Small intestine (tissue), 7 donors: ENCODE measurements around the gene NRIP1. TPM values are rescaled to one million over a fixed set of nuclear protein-coding genes. Genes with fewer than 3 reads are reported as not detected.

Source experiments
- DNase-seq, 2 donors: peaks; one replicate each; pipeline versions ENCODE4 v3.0.0 to v3.0.0-alpha.2; 2013
- FAIRE-seq: peaks from 2 replicates; lab custom pipeline; 2012; peaks lifted over from hg19 to GRCh38; lab: Jason Lieb, UNC
- H3K27ac ChIP-seq, 3 donors: one replicate each; pipeline ENCODE4 v1.5.1; 2013; ENCODE audit warnings: low read length in 2 of 3, mild to moderate bottlenecking in 2 of 3, control low read depth in 1 of 3, inconsistent platforms in 1 of 3, low read depth in 1 of 3, moderate library complexity in 1 of 3
- H3K27me3 ChIP-seq, 3 donors: one replicate each; pipeline ENCODE4 v1.6.1; 2013; ENCODE audit warnings: low read length in 3 of 3, inconsistent platforms in 1 of 3; ENCODE audit not compliant: control insufficient read depth in 3 of 3, insufficient read depth in 3 of 3
- H3K36me3 ChIP-seq, 3 donors: one replicate each; pipeline ENCODE4 v1.6.1; 2013; ENCODE audit warnings: low read length in 3 of 3, inconsistent platforms in 1 of 3, low read depth in 1 of 3, mild to moderate bottlenecking in 1 of 3, moderate library complexity in 1 of 3; ENCODE audit not compliant: control insufficient read depth in 3 of 3, insufficient read depth in 2 of 3
- H3K4me1 ChIP-seq, 3 donors: one replicate each; pipeline ENCODE4 v1.6.1; 2013; ENCODE audit warnings: low read length in 2 of 3, inconsistent platforms in 1 of 3, low read depth in 1 of 3, mild to moderate bottlenecking in 1 of 3, moderate library complexity in 1 of 3; ENCODE audit not compliant: control insufficient read depth in 3 of 3, insufficient read depth in 2 of 3
- H3K4me3 ChIP-seq, 3 donors: one replicate each; pipeline ENCODE4 v1.5.1; 2013; ENCODE audit warnings: low read length in 3 of 3, control low read depth in 1 of 3, inconsistent platforms in 1 of 3, low read depth in 1 of 3, mild to moderate bottlenecking in 1 of 3, moderate library complexity in 1 of 3
- H3K9me3 ChIP-seq, 2 donors: one replicate each; pipeline ENCODE4 v1.6.1; 2013; ENCODE audit warnings: low read depth in 1 of 2, low read length in 1 of 2; ENCODE audit not compliant: control insufficient read depth in 2 of 2, insufficient read depth in 1 of 2
- WGBS, 3 donors: extraction: QIAGEN DNeasy Blood & Tissue Kit; methylation state at CpG; one replicate each; pipeline ENCODE4 v1.1.7; 2013; 5-methylcytosine and 5-hydroxymethylcytosine counted together
- polyA plus RNA-seq, 4 donors: library from polyadenylated mRNA; stranded (reverse) in 3 of 4; unstranded in 1 of 4; fragments of 200-250 nt in 3 of 4; fragments of 120-200 nt in 1 of 4; gene quantifications; one replicate each; pipeline versions ENCODE4 v1.2.1 to v1.2.3, GENCODE V29; 2013
- donor health status: healthy with polysubstance abuse.
- donor health status: control.
- donor health status: control.
- donor health status: Bipolar disorder and iron deficiency.
- donor health status: healthy.

The NRIP1 gene
- polyA plus RNA-seq, 4 donors = 10.0 to 47.0 (median 14.0) TPM

GRCh38 chr21:15022608-15023261 lies 42.1 kb downstream of the NRIP1 start:
- FAIRE-seq = no peak
- Histone ChIP-seq H3K4me1 (no peaks in the 10 kb centered on the region), H3K4me3 (no peak overlapping the region), H3K27ac (no peak overlapping the region), H3K27me3 (no peaks in the 10 kb centered on the region), H3K9me3 (no peaks in the 10 kb centered on the region), H3K36me3 (peaks cover 0 to 2% (median 1%) of the 10 kb centered on the region in 3 donors)
- WGBS, 3 donors = 82 to 83% (median 83%) methylated on average over 6 of the region's 6 CpGs
- no peak for DNase-seq

GRCh38 chr21:15020797-15021196 lies 44.0 kb downstream of the NRIP1 start:
- DNase-seq (no peak), FAIRE-seq (no peak)
- Histone ChIP-seq H3K27ac (no peak overlapping the region), H3K27me3 (no peaks in the 10 kb centered on the region), H3K4me3 (no peak overlapping the region), H3K36me3 (peaks cover 0 to 2% (median 1%) of the 10 kb centered on the region in 3 donors), H3K4me1 (no peaks in the 10 kb centered on the region), H3K9me3 (no peaks in the 10 kb centered on the region)

DNA sequence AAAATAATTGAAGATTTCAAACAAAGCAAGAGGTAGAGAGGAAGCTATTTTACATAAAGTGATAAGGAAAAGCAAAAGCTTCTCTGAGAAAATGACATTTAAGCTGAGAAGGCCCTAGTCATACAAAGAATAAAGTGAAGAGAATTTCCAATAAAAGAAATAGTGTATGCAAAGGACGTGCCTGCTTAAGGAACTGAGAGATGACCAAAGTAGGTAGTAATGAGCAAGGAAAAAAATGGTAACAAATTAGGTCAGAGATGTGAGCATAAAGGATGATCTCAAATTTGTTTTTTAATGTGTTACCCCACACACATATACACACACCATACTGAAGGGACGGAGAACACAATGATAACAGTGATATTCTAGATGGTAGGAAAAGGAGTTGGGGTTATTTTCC lies 46.4 kb downstream of the NRIP1 start:
- WGBS, 3 donors = 72 to 88% (median 81%) methylated on average over 2 of the region's 2 CpGs
- no peak for FAIRE-seq

GRCh38 chr21:15015622-15016471 lies 49.0 kb downstream of the NRIP1 start:
- Histone ChIP-seq H3K4me3 (no peak overlapping the region), H3K27ac (no peak overlapping the region), H3K36me3 (peaks cover 0 to 7% (median 0%) of the 10 kb centered on the region in 3 donors), H3K9me3 (no peaks in the 10 kb centered on the region), H3K4me1 (no peaks in the 10 kb centered on the region), H3K27me3 (no peaks in the 10 kb centered on the region)
- DNase-seq (no peak), FAIRE-seq (peak; percentile 68)
- WGBS, 3 donors = 75 to 84% (median 77%) methylated on average over 5 of the region's 5 CpGs

More for the DNA sequence above, 46.4 kb downstream of the NRIP1 start:
- H3K9me3 ChIP-seq = no peaks in the 10 kb centered on the region
- no peaks in the 10 kb centered on the region for H3K4me1 ChIP-seq
- no peak overlapping the region for H3K4me3 ChIP-seq
- no peak for DNase-seq
- no peaks in the 10 kb centered on the region for H3K27me3 ChIP-seq
- H3K27ac ChIP-seq = no peak overlapping the region
- H3K36me3 ChIP-seq = peaks cover 0 to 1% (median 0%) of the 10 kb centered on the region in 3 donors

DNA sequence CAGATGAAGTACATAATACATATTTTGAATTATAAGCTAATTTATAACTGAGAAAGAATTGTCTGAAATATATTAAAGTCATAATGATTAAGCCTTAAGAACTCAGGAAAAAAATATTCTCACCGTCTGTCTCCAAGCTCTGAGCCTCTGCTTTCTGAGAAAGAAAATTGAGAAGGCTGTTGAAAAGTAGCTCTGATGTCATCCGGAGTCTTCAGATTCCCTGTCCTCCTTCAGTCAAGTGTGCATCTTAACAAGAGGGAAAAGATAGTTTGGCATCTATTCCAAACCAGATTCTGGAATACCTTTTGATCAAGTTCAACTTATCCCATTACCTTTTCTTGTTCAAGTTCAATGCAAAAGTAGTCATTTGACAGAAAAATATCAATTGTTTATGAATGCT lies 50.6 kb downstream of the NRIP1 start:
- no peak overlapping the region for H3K27ac ChIP-seq
- FAIRE-seq = no peak
- H3K4me1 ChIP-seq = no peaks in the 10 kb centered on the region
- H3K9me3 ChIP-seq = no peaks in the 10 kb centered on the region
- peaks cover 0 to 7% (median 0%) of the 10 kb centered on the region in 3 donors for H3K36me3 ChIP-seq
- H3K4me3 ChIP-seq = no peak overlapping the region
- WGBS, 3 donors = 73 to 91% (median 77%) methylated on average over 2 of the region's 2 CpGs
- DNase-seq = no peak
- H3K27me3 ChIP-seq = no peaks in the 10 kb centered on the region

GRCh38 chr21:15011967-15012366 lies 52.8 kb downstream of the NRIP1 start:
- peaks cover 0 to 11% (median 0%) of the 10 kb centered on the region in 3 donors for H3K36me3 ChIP-seq
- DNase-seq (no peak), FAIRE-seq (no peak)
- peaks cover 0 to 2% (median 0%) of the 10 kb centered on the region in 3 donors for H3K4me1 ChIP-seq
- no peaks in the 10 kb centered on the region for H3K9me3 ChIP-seq
- no peak overlapping the region for H3K4me3 ChIP-seq
- no peak overlapping the region for H3K27ac ChIP-seq
- H3K27me3 ChIP-seq = no peaks in the 10 kb centered on the region
- 66 to 74% (median 74%) methylated on average over 2 of the region's 2 CpGs for WGBS, 3 donors

DNA sequence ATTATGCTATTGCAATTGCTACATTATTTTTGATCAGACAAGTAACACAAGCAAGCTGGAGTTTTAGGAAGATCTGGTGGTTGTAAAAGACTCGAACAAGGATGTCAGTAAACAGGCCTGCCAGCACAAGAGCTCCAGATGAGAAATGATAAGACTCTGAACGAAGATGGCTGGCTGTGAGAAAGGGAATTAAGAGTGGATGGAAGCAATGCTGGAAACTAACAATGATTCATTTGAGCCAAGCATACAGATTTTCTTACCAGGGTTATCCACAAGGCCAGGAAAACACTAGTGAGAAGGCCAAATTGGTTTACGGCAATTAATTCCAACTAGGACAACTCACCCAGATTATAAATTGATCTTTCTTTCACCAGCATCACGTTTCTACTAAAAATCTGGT lies 54.2 kb downstream of the NRIP1 start:
- WGBS, 3 donors = 72 to 80% (median 78%) methylated on average over 4 of the region's 4 CpGs
- peaks cover 0 to 11% (median 0%) of the 10 kb centered on the region in 3 donors for H3K36me3 ChIP-seq
- FAIRE-seq = no peak

GRCh38 chr21:15009837-15010363 lies 54.9 kb downstream of the NRIP1 start:
- no peak for FAIRE-seq
- no peaks in the 10 kb centered on the region for H3K27me3 ChIP-seq
- no peak overlapping the region for H3K27ac ChIP-seq
- peaks cover 0 to 13% (median 0%) of the 10 kb centered on the region in 3 donors for H3K36me3 ChIP-seq
- peaks cover 0 to 6% (median 6%) of the 10 kb centered on the region in 3 donors for H3K4me1 ChIP-seq
- no peak for DNase-seq
- no peaks in the 10 kb centered on the region for H3K9me3 ChIP-seq
- WGBS, 3 donors = 74 to 79% (median 78%) methylated on average over 3 of the region's 3 CpGs
- no peak overlapping the region for H3K4me3 ChIP-seq

More for the DNA sequence above, 54.2 kb downstream of the NRIP1 start:
- Histone ChIP-seq H3K9me3 (no peaks in the 10 kb centered on the region), H3K4me1 (peaks cover 0 to 6% (median under 1%) of the 10 kb centered on the region in 3 donors), H3K4me3 (no peak overlapping the region), H3K27ac (no peak overlapping the region), H3K27me3 (no peaks in the 10 kb centered on the region)
- no peak for DNase-seq
